H1 (cell line): ENCODE measurements around the gene TRIM44. TPM values are rescaled to one million over a fixed set of nuclear protein-coding genes. Genes with fewer than 3 reads are reported as not detected.

ENCODE experiments used
- ATF2 ChIP-seq: IDR thresholded peaks from 2 replicates; pipeline ENCODE4 v1.6.1; 2012; ENCODE audit warnings: low read length, inconsistent platforms
- FOSL1 ChIP-seq: IDR thresholded peaks from 2 replicates; pipeline ENCODE4 v1.6.1; 2011; ENCODE audit warnings: mild to moderate bottlenecking, low read depth, low read length, moderate library complexity; ENCODE audit not compliant: insufficient read depth
- KDM5A ChIP-seq: fragments of 200-600 bp; IDR thresholded peaks from 2 replicates; pipeline ENCODE4 v1.7.1; 2012; ENCODE audit warnings: mild to moderate bottlenecking, low read length, inconsistent platforms, mixed read lengths
- POU5F1 ChIP-seq: IDR thresholded peaks from 2 replicates; pipeline ENCODE4 v1.6.1; 2011; ENCODE audit warnings: low read depth, mild to moderate bottlenecking, low read length, moderate library complexity
- RAD21 ChIP-seq, 2 experiments: IDR thresholded peaks in 1 of 2; conservative IDR thresholded peaks in 1 of 2; 2 replicates each; pipeline ENCODE4 v1.6.1; 2011; ENCODE audit warnings: low read depth in 2 of 2, low read length in 2 of 2, improper control_type of control experiment in 1 of 2, inconsistent platforms in 1 of 2, mild to moderate bottlenecking in 1 of 2, moderate library complexity in 1 of 2
- polyA plus RNA-seq, 7 experiments: library from polyadenylated mRNA; depleted of rRNA in 3 of 7; stranded (reverse) in 5 of 7; unstranded in 2 of 7; fragments of >200 nt in 5 of 7; fragments of 200-250 nt in 2 of 7; gene quantifications; 1 replicate in 5 of 7; 2 replicates in 1 of 7; 4 replicates in 1 of 7; pipeline versions ENCODE4 v1.2.1 to v1.2.3, GENCODE V29; 2011 to 2013; ENCODE audit warnings: missing spikeins in 2 of 7, mixed read lengths in 2 of 7
- total RNA-seq: library from RNA; stranded (reverse); fragmentation: NEBNext Ultra II Directional; extraction: Animal tissue kit (Norgen Biotek cat#: 25700); gene quantifications from 2 replicates; pipeline ENCODE4 v1.2.1, GENCODE V29; 2021
- TF ChIP-seq, protein P1 (sequence below): fragments of 300-600 bp; sonication (generic); IDR thresholded peaks from 2 replicates; pipeline ENCODE4 v1.7.1; 2012; ENCODE audit warnings: low read length, moderate library complexity, mild to moderate bottlenecking, inconsistent platforms; ENCODE audit not compliant: insufficient replicate concordance
- TF ChIP-seq, protein P2 (sequence below): IDR thresholded peaks from 2 replicates; pipeline ENCODE4 v1.6.1; 2012; ENCODE audit warnings: inconsistent platforms
- TF ChIP-seq, protein P3 (sequence below): IDR thresholded peaks from 2 replicates; pipeline ENCODE4 v1.6.1; 2012; ENCODE audit warnings: inconsistent platforms

TRIM44 gene
- total and polyA plus RNA-seq, 2 of the 8 experiments (the other 6 are each of a cell fraction or from before 2014, with no cell fraction given): 13.9 to 34.4 TPM

GRCh38 chr11:35678471-35678870 is 15.9 kb downstream of the TRIM44 start (continued):
- TF ChIP-seq, protein P1, sequence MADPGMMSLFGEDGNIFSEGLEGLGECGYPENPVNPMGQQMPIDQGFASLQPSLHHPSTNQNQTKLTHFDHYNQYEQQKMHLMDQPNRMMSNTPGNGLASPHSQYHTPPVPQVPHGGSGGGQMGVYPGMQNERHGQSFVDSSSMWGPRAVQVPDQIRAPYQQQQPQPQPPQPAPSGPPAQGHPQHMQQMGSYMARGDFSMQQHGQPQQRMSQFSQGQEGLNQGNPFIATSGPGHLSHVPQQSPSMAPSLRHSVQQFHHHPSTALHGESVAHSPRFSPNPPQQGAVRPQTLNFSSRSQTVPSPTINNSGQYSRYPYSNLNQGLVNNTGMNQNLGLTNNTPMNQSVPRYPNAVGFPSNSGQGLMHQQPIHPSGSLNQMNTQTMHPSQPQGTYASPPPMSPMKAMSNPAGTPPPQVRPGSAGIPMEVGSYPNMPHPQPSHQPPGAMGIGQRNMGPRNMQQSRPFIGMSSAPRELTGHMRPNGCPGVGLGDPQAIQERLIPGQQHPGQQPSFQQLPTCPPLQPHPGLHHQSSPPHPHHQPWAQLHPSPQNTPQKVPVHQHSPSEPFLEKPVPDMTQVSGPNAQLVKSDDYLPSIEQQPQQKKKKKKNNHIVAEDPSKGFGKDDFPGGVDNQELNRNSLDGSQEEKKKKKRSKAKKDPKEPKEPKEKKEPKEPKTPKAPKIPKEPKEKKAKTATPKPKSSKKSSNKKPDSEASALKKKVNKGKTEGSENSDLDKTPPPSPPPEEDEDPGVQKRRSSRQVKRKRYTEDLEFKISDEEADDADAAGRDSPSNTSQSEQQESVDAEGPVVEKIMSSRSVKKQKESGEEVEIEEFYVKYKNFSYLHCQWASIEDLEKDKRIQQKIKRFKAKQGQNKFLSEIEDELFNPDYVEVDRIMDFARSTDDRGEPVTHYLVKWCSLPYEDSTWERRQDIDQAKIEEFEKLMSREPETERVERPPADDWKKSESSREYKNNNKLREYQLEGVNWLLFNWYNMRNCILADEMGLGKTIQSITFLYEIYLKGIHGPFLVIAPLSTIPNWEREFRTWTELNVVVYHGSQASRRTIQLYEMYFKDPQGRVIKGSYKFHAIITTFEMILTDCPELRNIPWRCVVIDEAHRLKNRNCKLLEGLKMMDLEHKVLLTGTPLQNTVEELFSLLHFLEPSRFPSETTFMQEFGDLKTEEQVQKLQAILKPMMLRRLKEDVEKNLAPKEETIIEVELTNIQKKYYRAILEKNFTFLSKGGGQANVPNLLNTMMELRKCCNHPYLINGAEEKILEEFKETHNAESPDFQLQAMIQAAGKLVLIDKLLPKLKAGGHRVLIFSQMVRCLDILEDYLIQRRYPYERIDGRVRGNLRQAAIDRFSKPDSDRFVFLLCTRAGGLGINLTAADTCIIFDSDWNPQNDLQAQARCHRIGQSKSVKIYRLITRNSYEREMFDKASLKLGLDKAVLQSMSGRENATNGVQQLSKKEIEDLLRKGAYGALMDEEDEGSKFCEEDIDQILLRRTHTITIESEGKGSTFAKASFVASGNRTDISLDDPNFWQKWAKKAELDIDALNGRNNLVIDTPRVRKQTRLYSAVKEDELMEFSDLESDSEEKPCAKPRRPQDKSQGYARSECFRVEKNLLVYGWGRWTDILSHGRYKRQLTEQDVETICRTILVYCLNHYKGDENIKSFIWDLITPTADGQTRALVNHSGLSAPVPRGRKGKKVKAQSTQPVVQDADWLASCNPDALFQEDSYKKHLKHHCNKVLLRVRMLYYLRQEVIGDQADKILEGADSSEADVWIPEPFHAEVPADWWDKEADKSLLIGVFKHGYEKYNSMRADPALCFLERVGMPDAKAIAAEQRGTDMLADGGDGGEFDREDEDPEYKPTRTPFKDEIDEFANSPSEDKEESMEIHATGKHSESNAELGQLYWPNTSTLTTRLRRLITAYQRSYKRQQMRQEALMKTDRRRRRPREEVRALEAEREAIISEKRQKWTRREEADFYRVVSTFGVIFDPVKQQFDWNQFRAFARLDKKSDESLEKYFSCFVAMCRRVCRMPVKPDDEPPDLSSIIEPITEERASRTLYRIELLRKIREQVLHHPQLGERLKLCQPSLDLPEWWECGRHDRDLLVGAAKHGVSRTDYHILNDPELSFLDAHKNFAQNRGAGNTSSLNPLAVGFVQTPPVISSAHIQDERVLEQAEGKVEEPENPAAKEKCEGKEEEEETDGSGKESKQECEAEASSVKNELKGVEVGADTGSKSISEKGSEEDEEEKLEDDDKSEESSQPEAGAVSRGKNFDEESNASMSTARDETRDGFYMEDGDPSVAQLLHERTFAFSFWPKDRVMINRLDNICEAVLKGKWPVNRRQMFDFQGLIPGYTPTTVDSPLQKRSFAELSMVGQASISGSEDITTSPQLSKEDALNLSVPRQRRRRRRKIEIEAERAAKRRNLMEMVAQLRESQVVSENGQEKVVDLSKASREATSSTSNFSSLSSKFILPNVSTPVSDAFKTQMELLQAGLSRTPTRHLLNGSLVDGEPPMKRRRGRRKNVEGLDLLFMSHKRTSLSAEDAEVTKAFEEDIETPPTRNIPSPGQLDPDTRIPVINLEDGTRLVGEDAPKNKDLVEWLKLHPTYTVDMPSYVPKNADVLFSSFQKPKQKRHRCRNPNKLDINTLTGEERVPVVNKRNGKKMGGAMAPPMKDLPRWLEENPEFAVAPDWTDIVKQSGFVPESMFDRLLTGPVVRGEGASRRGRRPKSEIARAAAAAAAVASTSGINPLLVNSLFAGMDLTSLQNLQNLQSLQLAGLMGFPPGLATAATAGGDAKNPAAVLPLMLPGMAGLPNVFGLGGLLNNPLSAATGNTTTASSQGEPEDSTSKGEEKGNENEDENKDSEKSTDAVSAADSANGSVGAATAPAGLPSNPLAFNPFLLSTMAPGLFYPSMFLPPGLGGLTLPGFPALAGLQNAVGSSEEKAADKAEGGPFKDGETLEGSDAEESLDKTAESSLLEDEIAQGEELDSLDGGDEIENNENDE: no peak
- TF ChIP-seq, protein P2, sequence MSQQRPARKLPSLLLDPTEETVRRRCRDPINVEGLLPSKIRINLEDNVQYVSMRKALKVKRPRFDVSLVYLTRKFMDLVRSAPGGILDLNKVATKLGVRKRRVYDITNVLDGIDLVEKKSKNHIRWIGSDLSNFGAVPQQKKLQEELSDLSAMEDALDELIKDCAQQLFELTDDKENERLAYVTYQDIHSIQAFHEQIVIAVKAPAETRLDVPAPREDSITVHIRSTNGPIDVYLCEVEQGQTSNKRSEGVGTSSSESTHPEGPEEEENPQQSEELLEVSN: no peak
- TF ChIP-seq RAD21 (IDR thresholded peaks at IDR 0.05 in 1 of 2, conservative IDR thresholded peaks at IDR 0.05 in 1 of 2; ENCODE audit: low read depth in 2 of 2, low read length in 2 of 2) (no peak), POU5F1 (no peak), ATF2 (no peak), FOSL1 (no peak), KDM5A (no peak)
- TF ChIP-seq, protein P3, sequence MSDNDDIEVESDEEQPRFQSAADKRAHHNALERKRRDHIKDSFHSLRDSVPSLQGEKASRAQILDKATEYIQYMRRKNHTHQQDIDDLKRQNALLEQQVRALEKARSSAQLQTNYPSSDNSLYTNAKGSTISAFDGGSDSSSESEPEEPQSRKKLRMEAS: no peak
